Osteocyte (in vitro differentiated cells): ENCODE results near the gene LTBP2. TPM values are rescaled to one million over a fixed set of nuclear protein-coding genes. Genes with fewer than 3 reads are reported as not detected.

ENCODE experiments used
- DNase-seq: peaks from one replicate; pipeline ENCODE4 v3.0.0; 2021; ENCODE audit warnings: mixed read lengths; ENCODE audit not compliant: unreplicated experiment; ENCODE audit errors: extremely low spot score
- H3K27ac Mint-ChIP-seq: one replicate; pipeline ENCODE4 v1.8.0; 2021; ENCODE audit warnings: mild to moderate bottlenecking, mixed read lengths; ENCODE audit not compliant: unreplicated experiment
- H3K27me3 Mint-ChIP-seq: one replicate; pipeline ENCODE4 v1.8.0; 2021; ENCODE audit warnings: mixed read lengths; ENCODE audit not compliant: unreplicated experiment
- H3K36me3 Mint-ChIP-seq: one replicate; pipeline ENCODE4 v1.8.0; 2021; ENCODE audit warnings: mixed read lengths; ENCODE audit not compliant: unreplicated experiment
- H3K4me1 Mint-ChIP-seq: one replicate; pipeline ENCODE4 v1.8.0; 2021; ENCODE audit warnings: mixed read lengths; ENCODE audit not compliant: unreplicated experiment
- H3K4me3 Mint-ChIP-seq: one replicate; pipeline ENCODE4 v1.8.0; 2021; ENCODE audit warnings: mild to moderate bottlenecking, moderate library complexity, mixed read lengths; ENCODE audit not compliant: unreplicated experiment
- H3K9me3 Mint-ChIP-seq: one replicate; pipeline ENCODE4 v1.8.0; 2021; ENCODE audit warnings: mixed read lengths; ENCODE audit not compliant: unreplicated experiment
- CTCF ChIP-seq: fragments of 200-600 bp; sonication (generic); IDR thresholded peaks from 2 replicates; pipeline ENCODE4 v1.5.0; 2021; ENCODE audit warnings: antibody characterized with exemption, mild to moderate bottlenecking, moderate library complexity
- total RNA-seq: library from RNA; stranded (reverse); gene quantifications from 2 replicates; pipeline ENCODE4 v1.2.1, GENCODE V29; 2021

The LTBP2 gene
- total RNA-seq, 1 donor from 2014 or later: 377 TPM

GRCh38 chr14:74548881-74549280 is 63.2 kb downstream of the LTBP2 start:
- H3K9me3 Mint-ChIP-seq: no peaks in the 10 kb centered on the region
- H3K27ac Mint-ChIP-seq: peak overlapping the region; percentile 89
- H3K36me3 Mint-ChIP-seq: peaks cover 38% of the 10 kb centered on the region
- no peaks in the 10 kb centered on the region for H3K27me3 Mint-ChIP-seq
- H3K4me3 Mint-ChIP-seq: peak overlapping the region; percentile 14
- no peak for TF ChIP-seq CTCF
- no peak for DNase-seq
- H3K4me1 Mint-ChIP-seq: peaks cover 93% of the 10 kb centered on the region

GRCh38 chr14:74547331-74547927 is 64.6 kb downstream of the LTBP2 start:
- H3K27ac Mint-ChIP-seq: peak overlapping the region; percentile 91
- no peak for DNase-seq
- no peak for TF ChIP-seq CTCF
- peaks cover 32% of the 10 kb centered on the region for H3K36me3 Mint-ChIP-seq
- H3K9me3 Mint-ChIP-seq: no peaks in the 10 kb centered on the region
- H3K4me3 Mint-ChIP-seq: no peak overlapping the region
- no peaks in the 10 kb centered on the region for H3K27me3 Mint-ChIP-seq
- peaks cover 88% of the 10 kb centered on the region for H3K4me1 Mint-ChIP-seq

- DNase-seq: no peak
- H3K4me1 Mint-ChIP-seq: peaks cover 83% of the 10 kb centered on the region
- no peaks in the 10 kb centered on the region for H3K27me3 Mint-ChIP-seq
- H3K27ac Mint-ChIP-seq: peak overlapping the region; percentile 91
- TF ChIP-seq CTCF: no peak
- H3K9me3 Mint-ChIP-seq: no peaks in the 10 kb centered on the region
- no peak overlapping the region for H3K4me3 Mint-ChIP-seq
- H3K36me3 Mint-ChIP-seq: peaks cover 28% of the 10 kb centered on the region
Observed at GRCh38 chr14:74546416-74546815, 65.6 kb downstream of the LTBP2 start.

GRCh38 chr14:74545386-74545785 is 66.7 kb downstream of the LTBP2 start:
- H3K36me3 Mint-ChIP-seq: peaks cover 23% of the 10 kb centered on the region
- TF ChIP-seq CTCF: no peak
- DNase-seq: no peak
- H3K4me3 Mint-ChIP-seq: no peak overlapping the region
- no peaks in the 10 kb centered on the region for H3K27me3 Mint-ChIP-seq
- peaks cover 73% of the 10 kb centered on the region for H3K4me1 Mint-ChIP-seq
- peak overlapping the region; percentile 91 for H3K27ac Mint-ChIP-seq
- H3K9me3 Mint-ChIP-seq: no peaks in the 10 kb centered on the region

GRCh38 chr14:74543771-74544438 is 68.1 kb downstream of the LTBP2 start:
- H3K36me3 Mint-ChIP-seq: peaks cover 25% of the 10 kb centered on the region
- no peaks in the 10 kb centered on the region for H3K9me3 Mint-ChIP-seq
- no peak for TF ChIP-seq CTCF
- H3K4me3 Mint-ChIP-seq: no peak overlapping the region
- peaks cover 63% of the 10 kb centered on the region for H3K4me1 Mint-ChIP-seq
- no peak for DNase-seq
- H3K27ac Mint-ChIP-seq: no peak overlapping the region
- no peaks in the 10 kb centered on the region for H3K27me3 Mint-ChIP-seq
